Coronary artery (tissue), 2 donors: Measurements from ENCODE around the gene DTNB.

Experiments used
- DNase-seq: peaks from one replicate; pipeline ENCODE4 v3.0.0-alpha.2; 2017; ENCODE audit warnings: low spot score
- H3K27ac ChIP-seq, 2 donors: fragments of 200-600 bp; sonication (generic); one replicate each; pipeline ENCODE4 v1.5.1; 2016 to 2019
- H3K4me3 ChIP-seq: fragments of 200-600 bp; sonication (generic); 2 replicates; pipeline ENCODE4 v1.5.1; 2016; ENCODE audit warnings: mild to moderate bottlenecking, moderate library complexity
- CTCF ChIP-seq: fragments of 200-600 bp; sonication (generic); IDR thresholded peaks from one replicate; pipeline ENCODE4 v1.5.1; 2019; ENCODE audit warnings: antibody characterized with exemption

Gene DTNB

DNA sequence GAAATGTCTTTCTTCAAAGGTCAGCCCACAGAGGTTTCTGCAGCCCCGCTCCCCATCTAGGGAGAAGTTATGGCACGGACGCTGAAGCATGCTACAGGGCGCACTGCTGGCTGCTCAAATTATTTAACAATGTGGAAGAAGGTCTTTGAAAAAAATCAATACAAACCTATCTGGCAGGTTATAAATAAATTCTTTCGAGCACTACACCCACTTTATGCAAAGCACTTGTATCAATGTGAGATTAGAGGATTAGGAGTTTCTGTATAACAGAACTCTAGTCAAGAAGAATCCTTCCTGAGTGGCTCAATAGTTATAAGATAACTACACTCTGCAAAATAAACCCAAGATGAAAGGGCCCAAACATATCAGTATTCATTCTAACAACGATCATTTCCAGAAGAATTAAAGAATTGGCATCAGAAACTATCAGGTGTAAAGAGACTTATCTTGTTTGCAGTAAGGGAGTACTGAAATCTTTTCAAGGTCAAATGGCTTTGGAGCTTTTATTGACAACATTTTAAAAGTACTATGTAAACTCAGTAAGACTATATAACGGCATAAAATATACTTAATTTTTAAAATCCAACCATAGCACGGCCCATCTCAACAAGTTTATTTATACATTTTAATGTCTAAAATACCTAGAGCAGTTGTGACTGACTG, 228.6 kb downstream of the DTNB start:
- TF ChIP-seq CTCF: no peak
- no peak overlapping the region for H3K4me3 ChIP-seq
- DNase-seq: no peak
- H3K27ac ChIP-seq: no peak overlapping the region

DNA sequence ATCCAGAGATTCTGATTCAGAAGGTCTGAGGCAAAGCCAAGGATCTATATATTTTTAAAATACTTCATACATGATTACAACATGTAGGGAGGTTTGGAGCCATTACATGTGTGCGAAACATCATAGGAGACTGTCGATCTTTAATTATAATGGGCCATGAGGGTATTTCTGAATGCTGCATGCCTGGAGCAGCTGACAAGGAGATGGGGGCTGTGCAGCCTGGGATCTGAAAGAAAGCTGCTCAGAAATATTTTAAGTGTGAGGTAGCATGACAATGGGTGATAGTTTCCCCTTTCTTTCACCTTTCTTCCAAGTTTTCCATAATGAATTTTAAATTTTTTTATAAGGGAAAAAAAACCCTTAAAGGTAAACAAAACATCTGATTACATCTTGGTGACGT, 229.6 kb downstream of the DTNB start:
- DNase-seq: no peak
- no peak for TF ChIP-seq CTCF

DNA sequence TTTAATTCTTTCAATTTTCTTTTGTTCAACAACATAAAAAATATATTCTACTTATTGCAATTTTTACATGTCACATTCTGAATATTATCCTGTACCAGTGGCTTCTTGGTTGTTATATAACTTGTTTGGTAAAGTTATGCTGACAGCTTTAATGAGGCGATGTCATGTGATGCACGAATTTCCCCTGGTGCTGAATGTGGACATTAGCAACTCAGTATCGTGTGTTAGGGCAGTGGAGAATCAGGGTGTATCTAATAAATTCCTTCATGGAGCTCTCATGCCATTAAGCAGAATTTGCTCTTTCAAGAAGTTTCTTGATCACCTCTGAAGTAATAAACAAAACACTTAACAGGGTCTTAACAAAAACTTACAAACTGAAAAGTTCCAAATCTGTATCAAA, 232.0 kb downstream of the DTNB start:
- no peak for DNase-seq
- no peak for TF ChIP-seq CTCF

More for the DNA sequence above, 229.6 kb downstream of the DTNB start:
- no peak overlapping the region for H3K4me3 ChIP-seq
- no peak overlapping the region for H3K27ac ChIP-seq

DNA sequence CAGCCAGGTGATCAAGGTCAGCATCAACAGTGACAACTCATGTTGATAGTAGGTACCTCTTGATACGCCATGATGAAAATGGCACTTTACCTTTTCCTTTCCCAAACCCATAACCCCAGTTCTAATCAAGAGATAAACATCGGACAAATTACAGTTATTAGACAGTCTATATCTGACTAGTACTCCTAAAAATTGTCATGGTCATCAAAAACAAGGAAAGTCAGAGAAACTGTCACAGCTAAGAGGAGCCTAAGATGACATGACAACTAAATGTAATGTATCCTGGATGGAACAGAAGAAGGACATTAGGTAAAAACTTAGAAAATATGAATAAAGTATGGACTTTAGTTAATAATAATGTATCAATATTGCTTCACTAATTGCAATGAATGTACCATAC, 234.6 kb downstream of the DTNB start:
- no peak overlapping the region for H3K4me3 ChIP-seq
- no peak for DNase-seq
- TF ChIP-seq CTCF: no peak
- H3K27ac ChIP-seq: no peak overlapping the region

More for the DNA sequence above, 232.0 kb downstream of the DTNB start:
- Histone ChIP-seq H3K4me3 (no peak overlapping the region), H3K27ac (no peak overlapping the region)

DNA sequence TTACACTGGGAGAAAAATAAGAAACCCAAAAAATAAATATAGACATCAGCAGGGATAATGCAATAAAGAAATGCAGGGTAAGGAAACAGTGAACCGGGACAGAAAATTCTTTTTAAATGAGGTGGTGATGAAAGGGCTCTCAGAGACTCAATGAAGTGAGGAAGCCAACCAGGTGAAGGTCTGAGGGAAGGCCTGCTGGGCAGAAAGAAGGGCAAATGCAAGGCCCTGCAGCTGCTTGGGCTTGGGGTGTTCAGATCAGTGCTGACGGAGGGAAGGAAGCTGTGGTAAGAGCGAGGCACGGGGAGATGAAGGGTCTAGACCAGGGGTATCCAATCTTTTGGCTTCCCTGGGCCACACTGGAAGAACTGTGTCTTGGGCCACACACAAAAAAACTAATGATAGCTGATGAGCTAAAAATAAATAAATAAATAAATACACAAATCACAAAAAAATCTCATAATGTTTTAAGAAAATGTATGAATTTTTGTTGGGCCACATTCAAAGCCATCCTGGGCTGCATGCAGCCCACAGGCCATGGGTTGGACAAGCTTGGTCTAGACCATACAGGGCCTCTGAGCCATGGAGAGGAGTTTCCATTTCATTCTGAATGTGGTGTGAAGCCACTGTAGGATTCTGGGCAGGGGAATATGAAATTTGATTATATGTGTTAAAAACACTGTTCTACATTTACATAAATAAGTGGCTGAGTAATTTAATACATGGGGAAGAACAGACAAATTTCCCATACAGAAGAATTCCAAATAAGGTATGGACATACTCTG, 235.3 kb downstream of the DTNB start:
- no peak for DNase-seq
- Histone ChIP-seq H3K4me3 (no peak overlapping the region), H3K27ac (no peak overlapping the region)
- TF ChIP-seq CTCF: no peak

GRCh38 chr2:25435421-25435820, 238.0 kb downstream of the DTNB start:
- Histone ChIP-seq H3K4me3 (no peak overlapping the region), H3K27ac (no peak overlapping the region)
- no peak for TF ChIP-seq CTCF
- DNase-seq: no peak

DNA sequence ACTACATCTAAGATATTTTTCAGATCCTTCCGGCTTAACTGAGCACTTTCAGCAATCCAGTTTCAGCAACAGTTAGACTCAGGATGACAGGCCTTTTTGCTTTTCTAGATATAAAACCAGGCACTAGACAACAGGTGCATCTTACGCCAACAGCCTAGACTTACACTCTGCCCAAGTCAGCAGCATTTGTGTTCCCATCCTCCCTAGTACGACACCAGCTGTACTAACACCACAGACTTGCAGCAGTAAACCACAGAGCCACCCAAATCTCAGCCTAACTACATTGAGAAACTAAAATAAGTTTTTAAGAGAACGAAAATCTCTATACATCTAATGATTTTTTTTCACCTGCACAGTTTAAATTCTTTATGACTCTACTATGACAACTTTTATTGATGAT, 241.8 kb downstream of the DTNB start:
- Histone ChIP-seq H3K27ac (no peak overlapping the region), H3K4me3 (no peak overlapping the region)
- TF ChIP-seq CTCF: no peak
- DNase-seq: no peak
